GM21360 (cell line): ENCODE results near the gene KCNAB1.

Source experiments
- ATAC-seq: cut with Tn5 transposase; IDR thresholded peaks from one replicate; pipeline ENCODE4 v1.9.1; 2021; ENCODE audit warnings: mild to moderate bottlenecking, moderate library complexity; ENCODE audit not compliant: unreplicated experiment

The KCNAB1 gene

GRCh38 chr3:156525808-156526207, 405.4 kb downstream of the KCNAB1 start:
- ATAC-seq, result no peak

DNA sequence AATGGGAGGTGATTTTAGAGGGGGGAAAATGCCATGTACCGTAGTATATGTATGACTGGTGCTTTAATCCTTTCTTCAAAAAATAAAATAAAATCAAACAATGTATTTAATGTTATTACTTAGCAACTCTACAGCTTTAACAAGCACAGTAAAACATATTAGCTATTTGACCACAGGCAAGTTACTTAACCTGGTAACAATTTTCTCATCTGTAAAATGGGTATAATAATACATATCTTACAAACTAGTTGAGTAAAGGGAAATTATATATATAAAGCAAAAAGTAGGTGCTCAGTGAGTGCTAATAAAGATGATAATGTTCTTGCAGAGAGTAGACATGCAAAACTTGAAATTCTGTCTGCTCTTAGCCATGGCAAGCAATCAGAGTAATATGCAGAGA, 406.7 kb downstream of the KCNAB1 start:
- ATAC-seq, result no peak

- ATAC-seq, result no peak
Measured at GRCh38 chr3:156530980-156531379, 410.6 kb downstream of the KCNAB1 start.

DNA sequence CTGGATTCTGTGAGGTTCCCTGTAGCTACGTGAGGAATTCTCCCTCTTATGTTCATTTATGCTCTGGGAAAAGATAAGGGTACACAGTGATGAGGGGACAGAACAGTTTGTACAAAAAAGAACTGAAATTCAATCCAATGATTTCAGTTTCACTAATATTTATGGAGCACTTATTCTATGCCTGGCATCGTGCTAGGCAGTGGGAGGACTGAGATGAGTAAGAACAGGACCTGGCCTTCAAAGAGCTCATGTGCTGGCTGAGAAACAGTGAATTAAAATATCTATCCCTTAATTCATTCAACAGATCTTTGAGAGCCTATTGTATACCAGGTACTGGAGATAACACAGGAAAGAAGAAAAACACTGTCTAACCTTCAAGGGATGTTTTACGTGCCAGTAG, 412.4 kb downstream of the KCNAB1 start:
- ATAC-seq, result no peak

DNA sequence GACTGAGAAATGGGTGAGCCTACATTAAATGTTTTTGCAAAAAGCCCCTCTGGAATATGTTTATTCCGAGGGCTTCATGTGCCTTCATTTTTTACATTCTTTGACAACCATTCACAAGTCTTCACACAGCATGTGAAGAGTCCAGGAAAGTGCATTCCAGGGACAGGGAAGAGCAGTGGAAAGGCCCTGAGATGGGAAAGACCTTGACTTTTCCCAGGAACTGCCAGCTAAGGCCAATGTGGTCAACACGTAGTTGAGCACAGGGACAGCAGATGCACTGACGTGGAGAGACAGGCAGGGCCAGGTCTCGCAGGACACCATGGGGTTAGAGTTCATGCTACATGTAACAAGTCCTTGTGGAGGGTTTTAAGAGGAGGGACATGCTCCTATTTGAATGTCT, 412.8 kb downstream of the KCNAB1 start:
- no peak for ATAC-seq

DNA sequence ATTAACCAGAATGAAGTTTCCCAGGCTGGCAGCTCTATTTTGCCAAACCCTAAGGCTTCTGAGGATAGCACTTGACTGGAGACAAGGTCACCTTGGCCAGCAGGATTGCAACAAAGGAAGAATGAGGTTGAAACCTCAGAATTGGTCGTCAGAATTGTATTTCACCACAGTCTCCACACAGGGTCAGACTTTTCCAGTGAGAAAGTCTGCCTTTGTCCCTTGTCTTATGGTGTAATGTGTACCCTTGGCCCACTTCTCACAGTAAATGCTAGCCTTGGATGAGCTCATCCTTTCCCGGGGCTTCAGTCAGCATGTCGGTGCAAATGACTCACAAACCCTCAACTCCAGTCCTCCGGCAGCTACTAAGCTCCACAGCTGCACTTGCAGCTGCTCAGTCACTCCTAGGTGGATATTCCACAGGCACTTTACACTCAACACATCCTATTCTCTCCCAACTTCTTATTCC, 414.8 kb downstream of the KCNAB1 start:
- ATAC-seq, result no peak

- no peak for ATAC-seq
Measured at GRCh38 chr3:156535798-156536197, 415.4 kb downstream of the KCNAB1 start.

DNA sequence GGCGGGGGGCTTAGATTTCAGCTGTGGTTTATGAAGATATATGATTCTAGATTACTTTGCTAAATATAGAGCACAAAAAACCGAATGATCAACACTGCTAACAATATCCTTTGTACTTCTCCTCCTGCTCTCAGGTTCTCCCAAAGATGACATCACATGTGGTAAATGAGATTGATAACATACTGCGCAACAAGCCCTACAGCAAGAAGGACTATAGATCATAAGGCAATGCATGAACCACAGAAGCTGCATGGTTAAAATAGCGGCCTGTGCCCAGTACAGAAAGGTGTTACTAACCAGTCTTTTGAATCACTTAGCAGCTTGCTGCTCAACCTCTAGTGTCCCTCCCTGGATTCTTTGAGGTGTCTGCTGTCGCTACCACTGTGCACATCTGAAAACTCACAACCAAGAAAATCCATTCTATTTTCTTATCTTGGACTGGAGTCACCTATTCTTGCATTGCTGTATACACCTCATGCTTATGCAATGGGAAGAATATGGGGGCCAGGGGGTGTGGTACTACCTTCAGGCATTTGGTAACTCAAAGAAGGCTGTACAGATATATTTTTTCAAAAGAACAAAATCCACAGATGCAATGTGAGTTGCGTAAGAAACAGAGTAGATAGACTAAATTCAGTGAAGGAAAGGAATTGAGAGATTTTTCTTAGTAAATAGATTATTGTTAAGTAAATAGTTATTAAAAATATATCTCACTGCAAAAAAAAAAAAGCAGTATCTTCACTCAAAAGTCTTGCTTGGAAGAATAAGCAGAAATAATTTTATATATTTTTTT, 416.3 kb downstream of the KCNAB1 start:
- ATAC-seq, result no peak

- ATAC-seq, result no peak
Measured at GRCh38 chr3:156539051-156539450, 418.7 kb downstream of the KCNAB1 start.

- ATAC-seq, result no peak
Measured at GRCh38 chr3:156539802-156540201, 419.4 kb downstream of the KCNAB1 start.

DNA sequence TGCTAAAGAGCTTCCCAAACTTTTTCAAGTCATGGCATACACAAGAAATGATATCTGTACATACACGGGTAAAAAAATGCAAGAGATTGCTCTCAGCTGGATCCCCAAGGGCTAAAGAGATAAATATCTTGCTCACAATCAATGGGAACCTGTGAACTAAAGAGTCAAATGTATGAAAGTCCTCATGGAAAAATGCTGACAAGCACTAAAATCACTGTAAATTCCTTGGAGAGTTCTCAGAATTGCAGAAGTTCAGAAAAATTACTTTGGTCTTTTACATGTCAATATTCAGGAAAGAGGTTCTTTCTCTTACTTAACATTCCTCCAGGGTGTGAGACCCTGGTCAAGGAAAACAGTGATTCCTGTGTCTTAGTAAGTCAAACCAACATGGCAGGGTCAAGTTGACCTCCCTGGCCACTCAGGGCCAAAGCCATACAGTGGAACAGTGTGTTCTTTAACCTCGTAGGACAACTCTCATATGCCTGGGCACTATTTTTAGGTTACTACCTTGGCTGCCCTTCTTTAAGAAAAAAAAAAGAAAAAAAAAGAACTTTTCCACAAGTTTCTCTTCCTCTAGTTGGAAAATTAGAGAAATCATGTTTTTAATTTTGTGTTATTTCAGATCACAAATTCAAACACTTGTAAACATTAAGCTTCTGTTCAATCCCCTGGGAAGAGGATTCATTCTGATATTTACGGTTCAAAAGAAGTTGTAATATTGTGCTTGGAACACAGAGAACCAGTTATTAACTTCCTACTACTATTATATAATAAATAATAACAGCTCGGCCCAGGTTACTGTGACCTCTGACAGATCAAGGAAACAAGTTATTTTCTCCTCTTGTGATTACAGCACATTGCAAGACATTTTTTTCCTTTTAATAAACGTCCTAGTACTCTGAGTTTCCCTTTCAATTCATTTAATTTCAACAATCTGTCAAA, 422.0 kb downstream of the KCNAB1 start:
- no peak for ATAC-seq

DNA sequence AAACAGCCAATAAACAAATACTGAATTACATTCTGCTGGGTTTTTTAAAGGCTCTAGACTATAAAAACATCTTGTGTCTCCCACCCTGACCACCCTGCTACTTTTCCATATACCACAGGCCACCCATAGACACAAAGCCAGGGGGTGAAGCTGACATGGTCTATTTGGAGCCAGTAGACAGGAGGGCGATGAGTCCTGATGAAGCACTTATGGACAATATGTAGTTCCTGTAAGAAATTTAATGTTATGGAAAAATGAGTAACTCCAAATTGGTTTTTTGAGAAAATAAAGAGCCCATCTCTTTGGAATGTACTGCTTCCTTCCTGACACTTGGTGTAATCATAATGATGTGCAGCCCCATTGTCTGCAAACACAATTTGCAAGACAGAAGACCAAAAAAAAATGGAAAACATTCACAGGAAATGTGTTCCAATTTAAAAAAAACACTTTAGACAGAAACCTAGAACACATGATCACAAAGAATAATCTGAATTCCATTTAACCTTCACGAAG, 422.7 kb downstream of the KCNAB1 start:
- no peak for ATAC-seq

GRCh38 chr3:156547637-156548036, 427.3 kb downstream of the KCNAB1 start:
- no peak for ATAC-seq

DNA sequence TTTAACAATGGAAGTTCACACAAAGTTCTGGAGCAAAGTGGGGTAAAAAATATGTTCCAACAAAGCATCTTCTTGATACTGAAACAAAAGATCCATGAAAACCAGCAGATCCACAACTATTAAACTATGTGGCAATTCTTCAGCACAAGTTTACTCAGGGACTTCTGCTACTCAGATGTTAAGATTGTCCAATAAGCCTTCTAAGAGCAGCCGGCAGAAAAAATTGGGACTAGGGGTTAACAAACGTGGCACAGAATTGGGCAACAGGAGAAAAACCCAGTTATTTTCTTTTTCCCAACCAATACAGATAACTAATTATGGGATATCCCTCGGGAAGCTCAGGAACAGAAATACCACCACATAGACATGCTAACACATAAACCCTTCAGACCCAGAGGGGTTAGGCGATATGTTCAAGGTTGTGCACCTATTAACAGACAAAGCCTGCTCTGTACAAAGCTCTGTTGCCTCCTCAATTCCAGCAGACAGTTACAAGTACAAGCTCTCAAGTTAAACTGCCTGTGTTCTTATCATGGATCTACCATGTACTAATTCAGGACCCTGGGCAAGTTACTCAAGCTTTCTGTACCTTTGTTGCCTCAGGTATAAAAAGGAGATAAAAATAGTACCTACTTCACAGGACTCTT, 427.8 kb downstream of the KCNAB1 start:
- ATAC-seq, result no peak

DNA sequence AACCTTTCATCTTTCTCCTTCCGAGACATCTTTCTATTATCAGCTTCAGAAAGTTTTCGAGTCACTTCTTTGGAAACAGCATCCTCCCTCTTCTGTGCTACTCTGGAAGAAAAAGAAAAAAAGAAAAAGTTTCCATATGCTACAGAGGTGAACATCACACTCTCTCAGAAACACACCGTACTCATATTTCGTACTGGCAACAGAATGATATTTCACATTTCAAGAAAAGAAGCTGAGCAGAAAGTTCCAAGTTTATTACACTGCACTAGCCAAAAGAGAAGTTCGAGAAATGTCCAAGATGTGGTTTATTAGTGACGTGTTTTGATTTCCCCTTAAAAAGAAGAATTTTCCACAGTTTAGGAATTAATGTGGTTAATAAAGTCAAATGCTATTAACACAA, 428.5 kb downstream of the KCNAB1 start:
- no peak for ATAC-seq

DNA sequence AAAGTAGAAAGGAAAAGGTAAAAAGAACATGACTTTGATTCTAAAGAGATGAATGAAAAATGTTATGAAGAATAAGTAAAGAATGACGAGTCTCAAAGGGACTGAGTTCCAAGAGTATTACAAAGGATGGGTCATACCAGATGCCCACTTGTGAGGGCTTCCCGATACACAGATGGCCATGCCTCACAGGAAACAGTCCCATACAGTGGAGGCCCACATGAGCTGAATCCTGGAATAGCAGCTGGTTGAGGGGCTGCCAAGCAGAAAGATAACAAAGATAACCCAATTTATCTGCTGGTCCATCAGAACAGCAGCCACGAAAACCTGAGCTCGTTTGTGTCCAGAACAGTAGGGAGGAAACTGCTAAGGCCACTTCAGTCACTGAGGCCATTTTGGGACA, 430.9 kb downstream of the KCNAB1 start:
- ATAC-seq, result no peak

DNA sequence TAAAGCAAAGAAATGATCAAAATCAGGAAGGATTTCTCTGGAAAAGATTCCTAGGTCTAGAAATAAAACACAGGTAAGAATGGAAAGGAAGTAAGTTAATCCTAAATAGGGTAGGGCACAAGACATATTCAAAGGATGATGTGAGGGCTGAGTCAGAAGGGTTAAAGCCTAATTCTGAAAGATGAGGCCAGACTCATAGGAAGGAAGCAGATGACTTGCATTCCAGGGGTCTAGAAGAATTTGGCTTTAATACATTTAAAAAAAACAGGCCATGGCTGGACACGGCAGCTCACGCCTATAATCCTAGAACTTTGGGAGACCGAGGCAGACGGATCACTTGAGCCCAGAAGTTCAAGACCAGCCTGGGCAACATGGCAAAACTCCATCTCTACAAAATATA, 431.4 kb downstream of the KCNAB1 start:
- ATAC-seq, result no peak

GRCh38 chr3:156552973-156553372, 432.6 kb downstream of the KCNAB1 start:
- no peak for ATAC-seq

DNA sequence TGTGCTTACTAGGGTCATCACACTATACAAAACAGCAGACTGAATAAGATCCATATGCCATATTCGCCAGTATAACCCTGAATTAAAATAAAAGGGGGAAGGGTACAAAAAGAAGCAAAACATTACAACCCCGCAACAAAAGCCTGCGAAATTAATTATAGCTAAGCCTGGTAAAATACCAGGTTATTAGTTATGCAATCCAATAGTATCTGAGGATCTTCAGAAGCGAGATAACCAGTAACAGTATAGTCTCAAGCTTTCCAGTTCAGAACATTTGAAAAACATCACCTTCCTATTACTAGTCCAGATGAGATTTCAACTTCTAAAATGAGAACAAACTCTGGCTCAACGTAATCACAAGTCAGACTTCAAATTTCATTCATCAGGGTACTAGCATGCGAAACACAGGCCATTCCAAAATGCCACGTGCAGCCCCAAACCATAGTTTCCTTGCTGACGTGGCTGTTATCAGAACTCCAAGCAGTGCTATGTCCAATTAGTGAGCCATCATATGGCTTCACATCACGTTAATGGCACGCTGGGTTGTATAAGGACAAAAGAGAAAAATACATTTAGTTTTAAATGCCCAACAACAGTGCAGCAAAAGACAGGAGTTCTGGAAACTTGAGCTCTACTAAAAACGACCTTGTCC, 433.5 kb downstream of the KCNAB1 start:
- ATAC-seq, result no peak

- ATAC-seq, result no peak
Measured at GRCh38 chr3:156554515-156554841, 434.1 kb downstream of the KCNAB1 start.
